HG02642 (cell line): ENCODE results near the gene RAB37.

Experiments used
- ATAC-seq: cut with Tn5 transposase; IDR thresholded peaks from one replicate; pipeline ENCODE4 v1.9.1; 2021; ENCODE audit warnings: mild to moderate bottlenecking; ENCODE audit not compliant: unreplicated experiment, poor library complexity

The RAB37 gene

GRCh38 chr17:74759941-74760340 is 22.9 kb downstream of the RAB37 start:
- no peak for ATAC-seq

GRCh38 chr17:74760404-74761105 is 23.5 kb downstream of the RAB37 start:
- ATAC-seq, result no peak

GRCh38 chr17:74761419-74761818 is 24.4 kb downstream of the RAB37 start:
- ATAC-seq, result no peak

DNA sequence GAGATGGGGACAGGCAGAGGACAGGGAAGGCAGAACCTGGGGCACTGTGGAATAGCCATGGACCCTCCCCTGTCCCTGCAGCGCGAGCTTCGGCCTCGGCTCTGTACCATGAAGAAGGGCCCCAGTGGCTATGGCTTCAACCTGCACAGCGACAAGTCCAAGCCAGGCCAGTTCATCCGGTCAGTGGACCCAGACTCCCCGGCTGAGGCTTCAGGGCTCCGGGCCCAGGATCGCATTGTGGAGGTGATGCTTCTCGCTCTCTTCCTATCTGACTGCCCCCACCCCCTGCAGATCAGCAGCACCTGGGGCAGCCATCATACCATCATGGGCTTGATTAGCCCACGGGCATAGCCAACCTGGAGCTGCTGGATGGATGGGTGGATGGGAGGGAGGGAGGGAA is 24.9 kb downstream of the RAB37 start:
- ATAC-seq, result no peak

DNA sequence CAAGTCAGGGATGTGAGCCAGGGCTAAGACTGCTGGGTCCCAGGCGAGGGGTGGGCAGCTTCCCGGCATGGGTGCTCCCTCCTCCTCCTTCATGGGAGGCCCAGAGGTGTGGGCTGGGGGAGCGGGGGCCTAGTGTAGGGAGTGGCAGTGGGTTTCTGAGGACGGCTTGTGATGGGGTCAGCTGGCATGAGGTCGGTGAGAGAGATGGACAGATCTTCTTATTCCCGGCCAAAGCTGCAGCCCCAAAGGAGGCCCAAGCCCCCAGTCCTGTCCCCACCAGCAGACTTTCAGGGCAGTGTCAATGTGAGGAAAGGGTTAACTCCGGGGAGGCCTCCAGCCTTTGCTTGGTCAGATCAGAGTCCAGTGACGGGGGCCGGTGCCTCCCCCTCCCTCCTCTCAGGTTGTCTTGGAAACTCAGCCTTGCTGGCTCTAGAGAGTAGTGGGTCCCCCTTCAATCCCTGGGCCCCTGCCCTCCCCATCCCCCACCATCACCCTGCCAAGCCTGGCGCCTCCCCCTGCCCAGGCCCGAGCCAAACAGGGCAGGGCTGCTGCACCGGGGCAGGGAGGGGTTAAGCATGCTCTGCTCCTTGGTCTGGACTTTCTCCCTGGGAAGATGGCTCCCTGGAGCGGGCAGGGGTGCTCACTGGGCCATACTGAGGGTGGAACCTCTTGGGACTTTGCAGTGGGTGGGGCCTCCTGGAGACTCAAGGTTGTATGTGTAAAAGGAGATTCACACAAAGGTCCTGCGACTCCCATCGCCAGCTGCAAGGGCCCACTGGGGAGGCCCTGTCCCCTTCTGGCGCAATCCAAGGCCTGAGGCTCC is 26.7 kb downstream of the RAB37 start:
- ATAC-seq, result no peak

DNA sequence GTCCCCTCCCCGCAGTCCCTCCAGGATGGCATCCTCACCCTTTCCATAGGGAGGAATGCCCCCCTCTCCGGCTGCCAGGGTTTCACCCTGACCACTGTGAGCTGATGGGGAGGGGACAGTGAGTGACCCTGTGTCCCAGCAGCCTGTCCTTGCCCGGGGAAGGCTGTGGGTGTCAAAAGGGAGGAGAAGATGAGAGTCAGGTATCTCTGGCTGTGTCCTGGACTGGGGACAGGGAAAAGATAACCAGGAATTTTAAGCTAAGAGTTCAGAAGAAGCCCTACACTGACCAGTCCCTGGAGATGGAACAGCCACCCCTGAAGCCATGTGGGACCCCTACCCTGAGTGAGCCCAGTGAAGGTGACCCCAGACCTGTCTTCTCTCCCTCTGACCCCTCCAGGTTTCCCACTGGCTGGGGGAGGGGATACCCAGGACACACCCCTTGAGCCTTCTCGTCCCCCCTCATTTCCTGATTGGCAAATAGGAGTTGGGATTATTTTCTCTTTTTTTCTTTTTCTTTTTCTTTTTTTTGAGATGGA is 27.8 kb downstream of the RAB37 start:
- ATAC-seq, result no peak

DNA sequence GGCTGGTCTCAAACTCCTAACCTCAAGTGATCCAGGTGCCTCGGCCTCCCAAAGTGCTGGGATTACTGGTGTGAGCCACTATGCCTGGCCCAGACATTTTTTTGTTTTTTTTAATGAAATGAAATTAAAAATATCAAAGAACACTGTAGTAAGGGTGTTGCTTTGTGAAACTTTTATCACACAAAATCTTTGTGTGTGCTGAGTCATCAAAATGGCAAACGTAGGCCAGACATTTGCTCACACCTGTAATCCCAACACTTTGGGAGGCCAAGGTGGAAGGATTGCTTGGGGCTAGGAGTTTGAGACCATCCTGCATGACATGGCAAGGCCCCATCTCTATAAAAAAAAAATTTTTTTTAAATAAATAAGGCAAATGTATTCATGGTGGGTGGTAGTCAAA is 29.4 kb downstream of the RAB37 start:
- no peak for ATAC-seq

DNA sequence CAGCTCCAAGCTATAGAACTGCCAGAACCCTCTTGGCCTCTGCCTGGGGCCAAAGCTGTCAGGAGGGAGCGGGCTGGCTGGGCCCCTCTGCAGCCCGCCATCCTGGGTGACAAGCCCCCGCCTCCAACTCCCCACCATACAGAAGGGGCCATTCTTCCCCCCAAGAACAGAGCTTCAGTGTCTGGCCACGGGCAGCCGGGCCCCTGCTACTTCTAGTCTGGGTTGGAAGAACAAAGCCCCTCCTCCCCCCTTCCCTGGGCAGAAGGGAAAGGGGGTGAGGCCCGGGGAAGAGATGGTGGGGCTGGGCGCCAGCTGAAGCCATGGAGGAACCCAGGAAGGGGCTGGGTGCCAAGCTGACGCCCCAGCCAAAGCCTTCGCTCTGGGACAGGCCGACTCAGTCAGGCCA is 30.1 kb downstream of the RAB37 start:
- ATAC-seq, result no peak

DNA sequence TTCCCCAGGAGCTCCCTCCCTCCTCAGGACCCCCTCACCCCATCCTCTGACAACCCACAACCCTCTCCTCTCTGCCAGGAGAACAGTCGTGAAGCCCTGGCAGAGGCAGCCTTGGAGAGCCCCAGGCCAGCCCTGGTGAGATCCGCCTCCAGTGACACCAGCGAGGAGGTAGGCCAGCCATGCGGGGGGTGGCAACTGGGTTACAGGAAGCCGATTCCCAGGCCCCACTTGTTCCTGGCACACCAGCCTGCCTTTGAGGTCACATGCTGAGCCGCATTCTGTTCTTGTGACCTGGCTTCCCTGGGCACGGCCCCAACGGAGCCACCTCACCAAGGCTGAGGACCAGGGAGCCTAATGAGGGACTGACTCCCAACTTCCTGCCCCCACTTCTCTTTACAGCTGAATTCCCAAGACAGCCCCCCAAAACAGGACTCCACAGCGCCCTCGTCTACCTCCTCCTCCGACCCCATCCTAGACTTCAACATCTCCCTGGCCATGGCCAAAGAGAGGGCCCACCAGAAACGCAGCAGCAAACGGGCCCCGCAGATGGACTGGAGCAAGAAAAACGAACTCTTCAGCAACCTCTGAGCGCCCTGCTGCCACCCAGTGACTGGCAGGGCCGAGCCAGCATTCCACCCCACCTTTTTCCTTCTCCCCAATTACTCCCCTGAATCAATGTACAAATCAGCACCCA is 31.2 kb downstream of the RAB37 start:
- ATAC-seq, result no peak

DNA sequence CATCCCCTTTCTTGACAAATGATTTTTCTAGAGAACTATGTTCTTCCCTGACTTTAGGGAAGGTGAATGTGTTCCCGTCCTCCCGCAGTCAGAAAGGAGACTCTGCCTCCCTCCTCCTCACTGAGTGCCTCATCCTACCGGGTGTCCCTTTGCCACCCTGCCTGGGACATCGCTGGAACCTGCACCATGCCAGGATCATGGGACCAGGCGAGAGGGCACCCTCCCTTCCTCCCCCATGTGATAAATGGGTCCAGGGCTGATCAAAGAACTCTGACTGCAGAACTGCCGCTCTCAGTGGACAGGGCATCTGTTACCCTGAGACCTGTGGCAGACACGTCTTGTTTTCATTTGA is 31.7 kb downstream of the RAB37 start:
- ATAC-seq, result no peak

GRCh38 chr17:74769266-74769855 is 32.3 kb downstream of the RAB37 start:
- ATAC-seq, result no peak

DNA sequence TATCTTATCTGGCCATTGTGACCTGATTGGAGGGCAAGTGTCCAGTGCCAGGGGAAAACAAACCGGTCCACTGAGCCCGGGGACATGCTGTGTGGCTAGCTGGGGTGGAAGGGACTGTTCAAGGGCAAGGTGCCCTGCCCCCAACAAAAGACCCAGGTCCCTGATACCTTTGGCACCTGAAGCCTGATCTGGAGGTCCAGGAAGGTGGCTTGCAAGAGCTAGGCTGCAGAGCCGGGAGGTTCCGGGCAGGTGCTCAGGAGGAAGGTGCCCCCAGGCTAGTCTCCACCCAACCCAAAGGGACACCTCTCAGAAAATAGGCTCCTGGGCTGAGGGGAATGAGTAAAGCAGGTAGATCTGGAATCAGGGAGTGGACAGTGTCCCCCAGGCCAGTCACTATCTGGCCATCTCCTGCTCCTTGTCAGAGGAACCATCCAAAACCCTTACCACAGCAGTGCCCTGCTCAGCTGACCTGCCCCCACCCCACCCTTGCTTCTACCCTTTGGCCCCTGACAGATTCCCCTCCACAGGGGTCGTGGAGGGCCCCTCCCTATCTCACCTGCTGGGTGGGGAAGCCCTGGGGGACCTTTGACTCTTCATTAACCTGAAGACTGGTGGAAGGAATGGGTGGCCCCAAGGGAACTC is 32.9 kb downstream of the RAB37 start:
- no peak for ATAC-seq

DNA sequence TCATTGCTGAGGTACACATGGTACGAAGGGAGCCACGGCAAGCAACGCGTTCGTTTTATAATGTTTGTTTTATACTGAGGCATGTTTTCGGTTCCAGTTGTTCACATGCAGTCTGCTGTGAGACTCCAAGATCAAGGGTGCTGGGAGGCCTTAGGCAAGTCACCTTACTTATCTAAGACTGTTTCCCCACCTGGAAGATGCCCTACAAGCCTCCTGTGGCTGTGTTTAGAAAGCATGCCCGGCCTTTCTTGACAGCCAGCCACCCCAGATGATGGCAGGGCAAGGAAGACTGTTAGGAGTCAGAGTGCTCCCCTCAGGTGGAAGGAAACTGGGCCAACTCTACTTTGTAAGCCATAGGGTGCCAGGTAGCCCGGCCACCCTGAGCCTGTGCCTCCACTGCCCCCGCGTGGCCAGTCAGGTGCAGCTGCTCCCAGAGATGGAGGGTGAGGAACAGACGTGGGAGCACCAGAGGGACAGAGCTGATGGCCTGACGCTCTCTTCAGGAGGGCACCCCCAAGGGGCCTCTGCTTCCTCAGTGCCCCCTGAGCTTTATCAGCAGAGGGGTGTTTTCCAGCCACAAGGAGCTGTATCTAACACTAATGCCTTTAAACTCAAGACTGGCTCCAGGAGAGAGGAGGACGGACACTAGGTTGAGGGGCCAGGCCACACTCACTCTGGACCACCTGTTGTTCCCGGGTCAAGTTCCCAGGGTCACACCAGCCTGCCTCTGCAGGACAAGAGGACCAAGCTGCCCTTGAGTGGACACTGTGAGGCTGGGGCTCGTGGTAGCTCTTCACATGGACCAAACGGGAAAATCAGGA is 33.7 kb downstream of the RAB37 start:
- peak; percentile 49 for ATAC-seq

GRCh38 chr17:74771319-74771914 is 34.4 kb downstream of the RAB37 start:
- no peak for ATAC-seq

DNA sequence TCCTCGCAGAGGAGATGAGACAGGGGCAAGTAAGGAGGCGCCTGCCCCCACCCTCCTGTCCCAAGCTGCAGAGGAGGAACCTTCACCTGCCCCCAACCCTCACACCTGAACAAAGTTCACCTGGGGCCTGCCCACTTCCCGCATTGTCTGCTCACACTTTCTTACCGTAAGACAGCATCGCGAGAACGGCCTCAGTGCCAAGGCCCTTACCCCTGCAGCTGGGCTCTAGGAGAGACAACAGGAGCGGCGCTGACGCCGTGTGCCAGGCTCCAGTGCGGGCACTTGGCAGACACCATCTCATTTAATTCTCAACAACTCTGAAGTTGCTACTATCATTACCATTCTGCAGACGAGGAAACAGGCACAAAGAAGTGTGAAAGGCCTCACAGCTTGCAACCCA is 35.0 kb downstream of the RAB37 start:
- ATAC-seq, result no peak

GRCh38 chr17:74773414-74773813 is 36.4 kb downstream of the RAB37 start:
- no peak for ATAC-seq

GRCh38 chr17:74773871-74774286 is 36.8 kb downstream of the RAB37 start:
- ATAC-seq, result no peak

- no peak for ATAC-seq
Measured at GRCh38 chr17:74775409-74776043, 38.5 kb downstream of the RAB37 start.
